HepG2 (cell line): ENCODE measurements around the gene DPEP3. TPM values are rescaled to one million over a fixed set of nuclear protein-coding genes. Genes with fewer than 3 reads are reported as not detected.
A peak's percentile ranks its signal among the peaks of the same experiment; 100 is the strongest.

Experiments
- BRD4 ChIP-seq: sonication (generic); formaldehyde crosslinking; IDR thresholded peaks from 2 replicates; pipeline ENCODE4 v1.4.0; 2020; ENCODE audit warnings: missing genetic modification reagents
- MAF1 ChIP-seq: sonication (generic); formaldehyde crosslinking; IDR thresholded peaks from 2 replicates; pipeline ENCODE4 v1.5.0; 2020; ENCODE audit warnings: missing genetic modification reagents, borderline replicate concordance
- MTF2 ChIP-seq: sonication (generic); formaldehyde crosslinking; IDR thresholded peaks from 2 replicates; pipeline ENCODE4 v1.5.0; 2020; ENCODE audit warnings: missing genetic modification reagents, borderline replicate concordance
- PHF21A ChIP-seq: sonication (generic); formaldehyde crosslinking; IDR thresholded peaks from 2 replicates; pipeline ENCODE4 v1.5.0; 2020; ENCODE audit warnings: mild to moderate bottlenecking, missing genetic modification reagents
- TCF7L2 ChIP-seq: IDR thresholded peaks from 2 replicates; pipeline ENCODE4 v1.6.1; 2011; ENCODE audit warnings: mild to moderate bottlenecking, low read depth, low read length, moderate library complexity
- ZFP91 ChIP-seq: sonication (generic); formaldehyde crosslinking; IDR thresholded peaks from 2 replicates; pipeline ENCODE4 v1.9.0; 2022; ENCODE audit warnings: missing genetic modification reagents, mild to moderate bottlenecking, borderline replicate concordance
- ZNF543 ChIP-seq: sonication (generic); formaldehyde crosslinking; IDR thresholded peaks from 2 replicates; pipeline ENCODE4 v1.4.0; 2020; ENCODE audit warnings: mild to moderate bottlenecking, missing genetic modification reagents
- ZNF713 ChIP-seq: sonication (generic); formaldehyde crosslinking; IDR thresholded peaks from 2 replicates; pipeline ENCODE4 v1.4.0; 2020; ENCODE audit warnings: mild to moderate bottlenecking, missing genetic modification reagents
- polyA plus RNA-seq, 8 experiments: library from polyadenylated mRNA; depleted of rRNA in 3 of 8; stranded (reverse) in 7 of 8; unstranded in 1 of 8; fragments of >200 nt; fragmentation: Illumina TruSeq in 4 of 8; extraction: Trizol in 4 of 8; gene quantifications; 2 replicates each; pipeline versions ENCODE4 v1.2.1 to v1.2.3, GENCODE V29; 2011 to 2016; ENCODE audit warnings: low read depth in 4 of 8, missing spikeins in 1 of 8, mixed read lengths in 1 of 8; ENCODE audit not compliant: insufficient read depth in 1 of 8
- total RNA-seq, 5 experiments: library from RNA; depleted of rRNA; stranded (reverse); fragments of >200 nt; fragmentation: Illumina TruSeq; extraction: Trizol; gene quantifications; 2 replicates each; pipeline ENCODE4 v1.2.3, GENCODE V29; 2016; ENCODE audit warnings: low read depth in 1 of 5
- TF ChIP-seq, protein P1 (sequence below): sonication (generic); formaldehyde crosslinking; IDR thresholded peaks from 2 replicates; pipeline ENCODE4 v1.8.0; 2022; ENCODE audit warnings: mild to moderate bottlenecking, missing genetic modification reagents
- TF ChIP-seq, protein P2 (sequence below): sonication (generic); formaldehyde crosslinking; conservative IDR thresholded peaks from 2 replicates; pipeline ENCODE4 v1.4.0; 2020; ENCODE audit warnings: missing genetic modification reagents
- TF ChIP-seq, protein P3 (sequence below): sonication (generic); formaldehyde crosslinking; IDR thresholded peaks from 2 replicates; pipeline ENCODE4 v1.5.1; 2020; ENCODE audit warnings: missing genetic modification reagents, mild to moderate bottlenecking, borderline replicate concordance

The DPEP3 gene
- total and polyA plus RNA-seq, 2 of the 13 experiments (the other 11 are each of a cell fraction or from before 2014, with no cell fraction given), result not detected

DNA sequence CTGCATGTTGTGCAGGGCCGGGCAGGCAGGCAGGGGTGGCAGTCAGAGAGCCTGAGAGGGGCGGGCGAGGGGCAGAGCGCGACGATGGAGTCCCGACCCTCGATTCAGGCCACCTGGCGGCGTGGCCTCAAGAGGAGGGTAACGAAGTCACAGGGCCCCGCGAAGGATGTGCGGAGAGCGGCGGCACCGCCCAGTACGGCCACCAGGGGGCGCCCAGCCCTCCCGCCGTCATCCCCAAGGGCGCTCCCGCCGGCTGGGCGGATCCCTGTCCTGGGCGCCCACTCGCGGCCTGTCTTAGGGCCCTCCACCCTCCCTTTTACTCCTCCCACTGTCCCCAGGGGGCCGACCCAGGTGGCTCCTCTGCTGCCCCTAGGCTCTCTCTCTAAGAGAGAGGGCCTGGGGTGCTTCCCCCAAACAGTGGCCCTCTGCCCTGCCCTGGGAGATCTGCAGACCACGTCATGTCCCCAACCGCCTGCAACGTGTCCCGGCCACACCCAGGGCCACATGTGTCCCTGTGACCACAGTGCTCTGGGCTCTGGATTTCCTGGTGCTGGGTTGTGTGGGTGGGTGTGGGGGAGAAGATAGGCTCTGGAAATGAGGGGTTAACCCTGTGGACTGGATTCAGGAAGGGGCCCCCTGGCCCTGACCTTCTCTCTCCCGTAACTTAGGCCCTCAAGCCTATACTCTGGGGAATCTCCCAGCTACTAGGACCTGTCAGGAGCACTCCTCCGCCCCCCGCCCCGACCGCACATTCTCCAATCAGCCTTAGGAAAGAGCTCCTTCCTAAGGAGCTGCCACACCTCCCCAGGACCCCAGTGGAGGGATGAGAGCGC is 13.1 kb upstream of the DPEP3 start (continued):
- TF ChIP-seq ZNF713 (CRISPR knock-in tag) (0 out of 2 replicates have a peak, but pooled peaks have one; percentile 8), ZNF543 (CRISPR knock-in tag) (peak; percentile 83), TCF7L2 (no peak), MAF1 (CRISPR knock-in tag) (peak; percentile 83; the same call in 1 of the 2 replicates), ZFP91 (CRISPR knock-in tag) (peak; percentile 86), MTF2 (CRISPR knock-in tag) (no peak; the same call in 1 of the 2 replicates), PHF21A (no peak), BRD4 (CRISPR knock-in tag) (0 out of 2 replicates have a peak, but pooled peaks have one; percentile 78)
- TF ChIP-seq, protein P1, sequence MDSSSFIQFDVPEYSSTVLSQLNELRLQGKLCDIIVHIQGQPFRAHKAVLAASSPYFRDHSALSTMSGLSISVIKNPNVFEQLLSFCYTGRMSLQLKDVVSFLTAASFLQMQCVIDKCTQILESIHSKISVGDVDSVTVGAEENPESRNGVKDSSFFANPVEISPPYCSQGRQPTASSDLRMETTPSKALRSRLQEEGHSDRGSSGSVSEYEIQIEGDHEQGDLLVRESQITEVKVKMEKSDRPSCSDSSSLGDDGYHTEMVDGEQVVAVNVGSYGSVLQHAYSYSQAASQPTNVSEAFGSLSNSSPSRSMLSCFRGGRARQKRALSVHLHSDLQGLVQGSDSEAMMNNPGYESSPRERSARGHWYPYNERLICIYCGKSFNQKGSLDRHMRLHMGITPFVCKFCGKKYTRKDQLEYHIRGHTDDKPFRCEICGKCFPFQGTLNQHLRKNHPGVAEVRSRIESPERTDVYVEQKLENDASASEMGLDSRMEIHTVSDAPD (CRISPR knock-in tag), result no peak
- TF ChIP-seq, protein P2, sequence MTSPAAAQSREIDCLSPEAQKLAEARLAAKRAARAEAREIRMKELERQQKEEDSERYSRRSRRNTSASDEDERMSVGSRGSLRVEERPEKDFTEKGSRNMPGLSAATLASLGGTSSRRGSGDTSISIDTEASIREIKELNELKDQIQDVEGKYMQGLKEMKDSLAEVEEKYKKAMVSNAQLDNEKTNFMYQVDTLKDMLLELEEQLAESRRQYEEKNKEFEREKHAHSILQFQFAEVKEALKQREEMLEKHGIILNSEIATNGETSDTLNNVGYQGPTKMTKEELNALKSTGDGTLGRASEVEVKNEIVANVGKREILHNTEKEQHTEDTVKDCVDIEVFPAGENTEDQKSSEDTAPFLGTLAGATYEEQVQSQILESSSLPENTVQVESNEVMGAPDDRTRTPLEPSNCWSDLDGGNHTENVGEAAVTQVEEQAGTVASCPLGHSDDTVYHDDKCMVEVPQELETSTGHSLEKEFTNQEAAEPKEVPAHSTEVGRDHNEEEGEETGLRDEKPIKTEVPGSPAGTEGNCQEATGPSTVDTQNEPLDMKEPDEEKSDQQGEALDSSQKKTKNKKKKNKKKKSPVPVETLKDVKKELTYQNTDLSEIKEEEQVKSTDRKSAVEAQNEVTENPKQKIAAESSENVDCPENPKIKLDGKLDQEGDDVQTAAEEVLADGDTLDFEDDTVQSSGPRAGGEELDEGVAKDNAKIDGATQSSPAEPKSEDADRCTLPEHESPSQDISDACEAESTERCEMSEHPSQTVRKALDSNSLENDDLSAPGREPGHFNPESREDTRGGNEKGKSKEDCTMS (CRISPR knock-in tag), result 0 out of 2 replicates have a peak, but pooled peaks have one; percentile 25
- TF ChIP-seq, protein P3, sequence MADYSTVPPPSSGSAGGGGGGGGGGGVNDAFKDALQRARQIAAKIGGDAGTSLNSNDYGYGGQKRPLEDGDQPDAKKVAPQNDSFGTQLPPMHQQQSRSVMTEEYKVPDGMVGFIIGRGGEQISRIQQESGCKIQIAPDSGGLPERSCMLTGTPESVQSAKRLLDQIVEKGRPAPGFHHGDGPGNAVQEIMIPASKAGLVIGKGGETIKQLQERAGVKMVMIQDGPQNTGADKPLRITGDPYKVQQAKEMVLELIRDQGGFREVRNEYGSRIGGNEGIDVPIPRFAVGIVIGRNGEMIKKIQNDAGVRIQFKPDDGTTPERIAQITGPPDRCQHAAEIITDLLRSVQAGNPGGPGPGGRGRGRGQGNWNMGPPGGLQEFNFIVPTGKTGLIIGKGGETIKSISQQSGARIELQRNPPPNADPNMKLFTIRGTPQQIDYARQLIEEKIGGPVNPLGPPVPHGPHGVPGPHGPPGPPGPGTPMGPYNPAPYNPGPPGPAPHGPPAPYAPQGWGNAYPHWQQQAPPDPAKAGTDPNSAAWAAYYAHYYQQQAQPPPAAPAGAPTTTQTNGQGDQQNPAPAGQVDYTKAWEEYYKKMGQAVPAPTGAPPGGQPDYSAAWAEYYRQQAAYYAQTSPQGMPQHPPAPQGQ (CRISPR knock-in tag), result no peak
